NCI-H146 treated with DMSO at 0.1 percent for 48 hours (cell line): ENCODE measurements around the gene C1orf105.
A peak's percentile ranks its signal among the peaks of the same experiment; 100 is the strongest.

Experiments
- DNase-seq: peaks from one replicate; lab custom pipeline; 2025; ENCODE audit not compliant: unreplicated experiment; lab: John Stamatoyannopoulos, UW

C1orf105 gene

DNA sequence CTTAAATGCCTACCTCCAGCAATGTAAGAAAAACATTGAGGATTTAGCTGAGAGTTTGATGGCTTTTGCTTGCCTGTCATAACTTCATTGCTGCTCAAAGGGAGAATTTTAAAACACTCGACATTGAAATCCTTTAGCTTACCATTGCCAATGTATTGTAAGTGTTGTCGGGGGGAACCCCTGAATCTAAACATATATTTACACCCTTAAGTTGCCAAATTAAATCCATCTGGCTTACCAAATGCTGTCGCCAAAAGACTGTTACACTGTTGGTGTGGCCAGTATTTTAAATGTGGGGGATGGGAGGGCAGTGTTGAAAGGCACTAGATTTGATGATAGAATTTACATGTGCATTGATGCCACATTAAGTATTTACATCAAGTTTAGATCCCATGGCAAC, 24.9 kb upstream of the C1orf105 start:
- DNase-seq = no peak

GRCh38 chr1:172397221-172397620, 23.3 kb upstream of the C1orf105 start:
- no peak for DNase-seq

- no peak for DNase-seq
Measured at GRCh38 chr1:172397633-172398032, 22.9 kb upstream of the C1orf105 start.

DNA sequence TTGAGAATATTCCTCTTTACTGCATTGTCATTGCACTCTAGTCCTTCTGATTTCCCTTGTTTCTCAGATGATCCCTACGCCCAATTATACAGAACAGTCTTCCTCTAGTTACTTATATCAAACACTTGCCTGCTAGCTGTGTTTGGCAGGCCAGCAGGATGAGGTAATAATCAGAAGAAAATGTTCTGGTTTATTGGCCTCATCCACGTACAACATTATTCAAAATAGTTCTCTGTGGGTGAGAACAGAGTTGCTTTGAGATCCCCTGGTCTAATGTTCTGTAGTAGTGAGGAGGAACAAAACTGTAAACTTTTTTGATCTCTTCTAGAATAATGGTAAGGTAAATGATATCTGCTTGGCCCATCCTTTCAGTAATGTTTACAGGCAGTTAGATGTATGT, 22.3 kb upstream of the C1orf105 start:
- DNase-seq = no peak

DNA sequence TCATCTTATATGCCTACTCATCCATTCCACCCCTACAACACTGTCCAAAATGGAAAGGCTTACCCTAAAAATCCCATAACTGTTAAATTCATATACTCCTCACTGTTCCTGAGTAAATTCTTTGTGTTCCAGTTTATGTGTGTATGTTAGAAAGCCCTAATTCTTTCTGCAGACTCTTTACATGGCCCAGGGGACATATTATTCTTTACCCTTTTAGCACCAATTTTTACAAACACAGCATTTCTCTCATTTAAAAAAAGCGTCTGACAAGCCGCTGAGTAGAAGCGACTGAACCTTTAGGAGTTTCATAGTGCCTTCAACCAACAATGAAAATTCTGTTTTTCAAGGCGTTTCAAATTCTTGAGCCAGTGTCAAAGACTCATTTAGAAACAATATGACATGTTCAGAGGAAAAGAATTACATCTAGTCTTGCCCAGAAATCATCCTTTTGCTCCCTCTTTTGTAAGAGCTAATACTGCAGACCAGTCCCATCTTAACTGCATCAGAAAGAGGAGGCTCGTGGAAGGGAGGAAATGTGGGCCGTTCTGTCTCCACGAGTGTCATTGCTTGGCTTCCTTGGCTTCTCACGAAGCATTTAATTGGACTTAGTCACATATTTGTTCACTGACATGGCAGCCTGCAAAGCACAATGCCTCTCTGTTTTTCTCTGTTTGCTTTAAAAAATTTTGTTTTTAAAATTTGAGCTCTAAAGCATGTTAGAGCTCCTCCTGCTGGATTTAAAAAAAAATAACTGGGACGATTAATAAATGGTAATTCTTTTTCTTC, 21.3 kb upstream of the C1orf105 start:
- peak; percentile 59 for DNase-seq

- no peak for DNase-seq
Measured at GRCh38 chr1:172399756-172400721, 20.4 kb upstream of the C1orf105 start.

- DNase-seq = no peak
Measured at GRCh38 chr1:172400722-172401105, 19.8 kb upstream of the C1orf105 start.

GRCh38 chr1:172401477-172401876, 19.0 kb upstream of the C1orf105 start:
- no peak for DNase-seq

- no peak for DNase-seq
Measured at GRCh38 chr1:172401892-172402291, 18.6 kb upstream of the C1orf105 start.

- no peak for DNase-seq
Measured at GRCh38 chr1:172402878-172403569, 17.5 kb upstream of the C1orf105 start.

DNA sequence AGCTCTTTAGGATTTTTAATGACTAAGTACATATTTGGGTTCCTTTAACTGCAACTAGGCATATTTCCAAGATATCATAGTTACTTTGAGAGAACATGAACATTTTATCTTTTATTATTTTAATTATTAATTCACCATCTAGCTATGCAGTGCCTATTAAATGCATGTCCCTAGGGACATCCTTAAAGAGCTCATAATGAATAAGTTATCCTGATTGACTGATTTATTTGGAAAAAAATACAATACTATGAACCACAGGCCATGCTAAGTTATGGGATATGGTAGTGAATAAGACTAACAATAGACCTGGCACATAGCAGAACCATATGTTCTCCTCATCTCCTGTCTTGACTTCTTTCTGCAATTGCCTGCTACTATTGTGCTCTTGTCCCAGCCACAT, 16.4 kb upstream of the C1orf105 start:
- DNase-seq = no peak

DNA sequence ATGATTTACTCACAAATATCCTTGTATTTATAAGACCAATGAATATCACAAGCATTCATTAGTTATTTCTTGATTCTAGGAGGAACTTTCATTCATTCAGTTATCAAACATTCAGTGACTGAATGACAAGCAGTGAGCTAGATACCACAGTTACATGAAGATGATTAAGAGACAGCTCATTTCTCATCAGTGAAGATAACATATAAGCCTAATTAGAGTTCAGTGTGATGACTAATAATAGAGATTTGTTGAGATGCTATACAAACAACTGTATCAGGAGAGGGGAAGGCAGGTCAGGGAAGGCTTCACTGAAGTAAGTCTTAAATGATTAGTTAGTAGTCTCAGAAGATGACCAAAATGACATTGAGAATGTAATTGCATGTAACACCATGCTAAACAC, 14.6 kb upstream of the C1orf105 start:
- no peak for DNase-seq

DNA sequence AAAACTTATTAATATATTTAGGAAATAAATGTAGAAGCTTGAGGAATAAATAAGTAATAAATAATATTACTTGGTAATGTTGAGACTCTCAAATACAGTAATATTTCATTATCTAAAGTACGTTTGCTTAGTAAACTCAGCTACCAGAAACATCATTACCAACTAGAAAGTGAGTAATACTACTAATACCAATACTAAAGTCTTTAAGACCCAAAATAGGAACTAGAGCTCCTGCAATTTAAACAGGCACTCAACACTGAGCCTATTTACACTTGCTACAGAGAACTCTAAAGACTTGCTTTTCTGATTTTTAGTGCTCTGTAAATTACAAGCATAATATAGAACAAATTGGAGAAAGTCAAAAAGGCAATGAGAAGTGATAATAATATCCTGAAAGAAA, 13.5 kb upstream of the C1orf105 start:
- no peak for DNase-seq

DNA sequence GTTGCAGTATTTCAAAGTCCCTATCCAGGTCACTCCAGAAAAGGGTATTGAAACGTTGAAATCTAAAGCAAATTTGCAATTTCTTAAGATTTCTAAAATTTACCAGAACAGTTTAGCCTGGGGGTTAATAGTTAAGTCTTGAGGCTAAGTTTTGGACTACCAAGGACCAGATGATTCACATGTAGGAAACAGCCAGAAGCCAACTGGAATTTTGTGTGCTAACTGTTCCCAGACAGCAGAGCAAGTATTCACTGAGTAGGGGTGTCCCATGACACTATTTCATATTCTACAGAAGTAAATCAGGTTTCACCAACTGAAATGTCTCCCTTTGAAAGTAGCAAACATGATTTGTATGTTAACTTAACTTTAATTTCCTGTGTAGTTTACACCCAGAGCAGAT, 11.5 kb upstream of the C1orf105 start:
- no peak for DNase-seq

GRCh38 chr1:172410027-172410426, 10.5 kb upstream of the C1orf105 start:
- no peak for DNase-seq

- no peak for DNase-seq
Measured at GRCh38 chr1:172411791-172412338, 8.6 kb upstream of the C1orf105 start.

DNA sequence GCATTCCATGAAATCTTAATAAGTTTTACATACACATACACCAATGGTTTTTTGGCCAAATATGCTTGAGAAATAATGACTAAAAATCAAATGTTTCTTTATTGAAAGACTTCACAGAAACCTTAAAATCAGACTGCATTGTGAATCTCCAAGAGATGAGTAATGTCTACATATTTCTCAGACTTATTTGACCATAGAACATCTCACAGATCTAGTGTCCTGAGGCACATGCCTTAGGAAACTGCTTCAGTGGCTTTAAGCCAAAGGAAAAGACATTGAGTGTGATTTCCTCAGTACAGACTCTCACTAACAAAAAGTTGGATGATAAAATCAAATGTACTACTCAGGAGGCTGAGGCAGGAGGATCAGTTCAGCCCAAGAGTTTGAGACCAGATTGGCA, 6.2 kb upstream of the C1orf105 start:
- DNase-seq = no peak

DNA sequence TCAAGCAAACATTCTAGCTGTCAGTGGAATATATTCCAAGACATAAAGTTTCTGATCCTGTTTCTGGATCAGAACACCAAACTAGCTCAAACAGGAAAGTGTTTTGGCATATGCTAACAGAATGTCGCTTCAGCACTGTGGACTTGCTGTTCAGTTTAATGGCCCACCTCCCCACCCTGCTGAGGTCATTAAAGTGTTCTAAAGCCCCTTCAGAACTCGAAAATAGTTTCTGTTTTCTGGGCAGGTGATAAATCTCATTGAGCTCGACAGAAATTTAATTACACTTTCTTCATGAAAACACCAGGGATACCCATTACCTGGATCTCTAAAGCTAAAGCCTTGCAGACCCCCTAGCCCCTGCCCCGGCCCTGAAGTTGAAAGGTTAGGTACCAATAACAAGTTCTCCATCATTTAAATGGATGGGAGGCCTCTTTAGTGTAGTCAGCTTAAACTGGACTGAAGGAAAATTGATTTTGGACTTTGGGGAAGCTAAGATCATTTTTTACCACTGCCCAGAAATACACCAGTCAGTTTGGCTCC, 3.9 kb upstream of the C1orf105 start:
- no peak for DNase-seq

GRCh38 chr1:172417557-172417956, 2.9 kb upstream of the C1orf105 start:
- DNase-seq = no peak

- no peak for DNase-seq
Measured at GRCh38 chr1:172421974-172422604, 1.6 kb downstream of the C1orf105 start.
